A673 (cell line): ENCODE measurements around the gene TRIM38. TPM values are rescaled to one million over a fixed set of nuclear protein-coding genes. Genes with fewer than 3 reads are reported as not detected.

Experiments
- BruUV-seq: library from RNA; stranded (reverse); fragments of 400-500 nt; replicated peaks from 2 replicates; lab custom pipeline; 2021; lab: Mats Ljungman, UMichigan
- CTCF ChIA-PET: fragments of 300-600 bp; sonication (Branson Sonifier 250); formaldehyde crosslinking; loops from one replicate; lab custom pipeline; 2022; ENCODE audit warnings: antibody characterized with exemption; lab: Charles Lee
- POLR2A ChIA-PET: fragments of 300-600 bp; sonication (Branson Sonifier 250); formaldehyde crosslinking; loops from one replicate; lab custom pipeline; 2022; ENCODE audit warnings: antibody characterized with exemption; ENCODE audit not compliant: low non-redundant PET; lab: Charles Lee
- DNase-seq: peaks from one replicate; pipeline ENCODE4 v3.0.0-alpha.2; 2015; ENCODE audit warnings: low spot score
- H3K27ac ChIP-seq: fragments of 200-600 bp; sonication (generic); 2 replicates; pipeline ENCODE4 v1.5.1; 2016; ENCODE audit warnings: mixed run types, low read depth, mild to moderate bottlenecking, mixed read lengths, antibody characterized with exemption, low read length; ENCODE audit not compliant: poor library complexity, severe bottlenecking
- H3K27me3 ChIP-seq: fragments of 200-600 bp; sonication (generic); replicated peaks from 2 replicates; pipeline ENCODE4 v1.6.1; 2017; ENCODE audit warnings: mixed run types, low read depth, mild to moderate bottlenecking, mixed read lengths, antibody characterized with exemption, low read length; ENCODE audit not compliant: insufficient read depth, poor library complexity
- H3K36me3 ChIP-seq: fragments of 200-600 bp; sonication (generic); 2 replicates; pipeline ENCODE4 v1.6.1; 2016; ENCODE audit warnings: mixed run types, mild to moderate bottlenecking, mixed read lengths, antibody characterized with exemption, low read length; ENCODE audit not compliant: insufficient read depth, poor library complexity, severe bottlenecking
- H3K4me1 ChIP-seq: fragments of 200-600 bp; sonication (generic); 2 replicates; pipeline ENCODE4 v1.6.1; 2017; ENCODE audit warnings: mixed run types, mild to moderate bottlenecking, mixed read lengths, antibody characterized with exemption, low read length; ENCODE audit not compliant: insufficient read depth, poor library complexity, severe bottlenecking
- H3K4me3 ChIP-seq: fragments of 200-600 bp; sonication (generic); 2 replicates; pipeline ENCODE4 v1.5.1; 2016; ENCODE audit warnings: low read depth, mixed run types, mild to moderate bottlenecking, mixed read lengths, low read length; ENCODE audit not compliant: poor library complexity, severe bottlenecking
- H3K9me3 ChIP-seq: fragments of 200-600 bp; sonication (generic); 2 replicates; pipeline ENCODE4 v1.6.1; 2016; ENCODE audit warnings: mixed run types, low read depth, mild to moderate bottlenecking, mixed read lengths, antibody characterized with exemption, low read length; ENCODE audit not compliant: poor library complexity, severe bottlenecking
- CTCF ChIP-seq: fragments of 300-800, 200-600 bp; sonication (generic); conservative IDR thresholded peaks from 2 replicates; pipeline ENCODE4 v1.5.1; 2017; ENCODE audit warnings: low read depth, mild to moderate bottlenecking, antibody characterized with exemption, low read length, moderate library complexity, mixed read lengths
- EZH2 ChIP-seq: fragments of 200-600 bp; sonication (generic); IDR thresholded peaks from 2 replicates; pipeline ENCODE4 v1.6.1; 2017; ENCODE audit warnings: borderline replicate concordance, low read depth, mild to moderate bottlenecking, mixed read lengths, antibody characterized with exemption, low read length; ENCODE audit not compliant: poor library complexity, severe bottlenecking
- intact Hi-C: fragments of 100-400 bp; cut with micrococcal nuclease; formaldehyde crosslinking; loops from one replicate; pipeline ENCODE4 v1.10.0; 2022; ENCODE audit not compliant: unreplicated experiment
- total RNA-seq: library from RNA; stranded (reverse); gene quantifications from 2 replicates; pipeline ENCODE4 v1.2.3, GENCODE V29; 2021

TRIM38 gene
- total RNA-seq, 1 experiment from 2014 or later, result 9.7 TPM

- intact Hi-C loops, result no loop called here
- ChIA-PET CTCF (no interaction called here), POLR2A (no interaction called here)
- H3K27me3 ChIP-seq, result no peaks in the 10 kb centered on the region
- TF ChIP-seq EZH2 (no peak), CTCF (no peak)
- DNase-seq, result no peak
- H3K36me3 ChIP-seq, result no peaks in the 10 kb centered on the region
- no peak overlapping the region for H3K4me3 ChIP-seq
- BruUV-seq, result no TSS peak
- no peak overlapping the region for H3K27ac ChIP-seq
- no peaks in the 10 kb centered on the region for H3K4me1 ChIP-seq
- H3K9me3 ChIP-seq, result no peaks in the 10 kb centered on the region
Observed at GRCh38 chr6:25956226-25956625, 6.4 kb upstream of the TRIM38 start.

DNA sequence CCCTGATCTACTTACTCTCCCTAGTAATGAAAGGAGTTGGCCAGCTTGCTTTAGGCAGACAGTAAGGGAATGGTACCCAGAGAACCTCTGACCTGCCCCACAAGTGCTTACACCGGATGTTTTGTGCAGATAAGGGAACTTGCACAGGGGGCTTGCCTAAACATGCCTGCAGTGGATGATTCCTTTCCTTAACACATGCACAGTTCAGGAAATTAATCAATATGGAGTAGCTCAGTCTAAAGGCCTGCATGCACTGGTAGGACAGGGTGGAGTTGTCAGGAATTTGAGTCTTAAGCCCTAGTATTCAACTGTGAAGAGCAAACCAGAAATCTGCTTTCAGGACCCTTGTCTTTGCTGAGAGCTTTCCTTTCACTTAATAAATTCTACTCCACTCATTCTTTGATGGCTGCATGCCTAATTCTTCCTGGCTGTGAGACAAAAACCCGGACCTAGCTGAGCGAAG lies 3.9 kb upstream of the TRIM38 start:
- no peak for DNase-seq
- intact Hi-C loops, result no loop called here
- ChIA-PET CTCF (no interaction called here), POLR2A (no interaction called here)
- Histone ChIP-seq H3K36me3 (no peaks in the 10 kb centered on the region), H3K9me3 (no peaks in the 10 kb centered on the region), H3K27ac (no peak overlapping the region), H3K27me3 (no peaks in the 10 kb centered on the region), H3K4me3 (no peak overlapping the region), H3K4me1 (peaks cover 6% of the 10 kb centered on the region)
- TF ChIP-seq EZH2 (no peak), CTCF (no peak)
- BruUV-seq, result no TSS peak

- BruUV-seq, result no TSS peak
- DNase-seq, result no peak
- TF ChIP-seq CTCF (no peak), EZH2 (no peak)
- ChIA-PET POLR2A (interaction anchor here (0.7 kb wide), 1 partner anchor 1951 kb away, joined by 3 read pairs; no protein-coding TSS in a partner anchor), CTCF (no interaction called here)
- Histone ChIP-seq H3K27ac (no peak overlapping the region), H3K4me1 (peaks cover 14% of the 10 kb centered on the region), H3K4me3 (no peak overlapping the region), H3K27me3 (no peaks in the 10 kb centered on the region), H3K36me3 (no peaks in the 10 kb centered on the region), H3K9me3 (no peaks in the 10 kb centered on the region)
- intact Hi-C loops, result no loop called here
Observed at GRCh38 chr6:25959890-25960536, 2.6 kb upstream of the TRIM38 start.
